ENCODE results near the gene IPCEF1. TPM values are rescaled to one million over a fixed set of nuclear protein-coding genes. Genes with fewer than 3 reads are reported as not detected.

The IPCEF1 gene
- total RNA-seq, 1 experiment from 2014 or later, result 0.52 TPM

- intact Hi-C loops (cut with micrococcal nuclease; ENCODE audit: unreplicated experiment), result no loop called here
- Mint-ChIP-seq H3K27me3 (ENCODE audit: unreplicated experiment) (peaks cover 14% of the 10 kb centered on the region), H3K4me3 (ENCODE audit: low read depth, unreplicated experiment) (no peak overlapping the region), H3K4me1 (ENCODE audit: low read depth, unreplicated experiment) (no peaks in the 10 kb centered on the region), H3K9me3 (ENCODE audit: low read depth, unreplicated experiment) (no peaks in the 10 kb centered on the region), H3K36me3 (ENCODE audit: insufficient read depth, unreplicated experiment) (no peaks in the 10 kb centered on the region), H3K27ac (ENCODE audit: unreplicated experiment) (no peak overlapping the region)
- no peak for TF ChIP-seq CTCF (IDR thresholded peaks at IDR 0.05; ENCODE audit: unreplicated experiment)
- CTCF ChIA-PET, result no interaction called here
- no peak for DNase-seq
- BruUV-seq (replicated peaks), result no TSS peak
These were observed 217.8 kb downstream of the IPCEF1 start for GRCh38 chr6:154138793-154139192.

- BruUV-seq (replicated peaks), result no TSS peak
- no peaks in the 10 kb centered on the region for H3K4me1 Mint-ChIP-seq (ENCODE audit: low read depth, unreplicated experiment)
- no peak for DNase-seq
- no peaks in the 10 kb centered on the region for H3K36me3 Mint-ChIP-seq (ENCODE audit: insufficient read depth, unreplicated experiment)
- no peak overlapping the region for H3K4me3 Mint-ChIP-seq (ENCODE audit: low read depth, unreplicated experiment)
- TF ChIP-seq CTCF (IDR thresholded peaks at IDR 0.05; ENCODE audit: unreplicated experiment), result no peak
- peaks cover 11% of the 10 kb centered on the region for H3K27me3 Mint-ChIP-seq (ENCODE audit: unreplicated experiment)
- CTCF ChIA-PET, result no interaction called here
- intact Hi-C loops (cut with micrococcal nuclease; ENCODE audit: unreplicated experiment), result no loop called here
- no peaks in the 10 kb centered on the region for H3K9me3 Mint-ChIP-seq (ENCODE audit: low read depth, unreplicated experiment)
- H3K27ac Mint-ChIP-seq (ENCODE audit: unreplicated experiment), result no peak overlapping the region
These were observed 222.0 kb downstream of the IPCEF1 start for GRCh38 chr6:154134471-154135147.

GRCh38 chr6:154127657-154128056, 228.9 kb downstream of the IPCEF1 start:
- DNase-seq, result no peak
- Mint-ChIP-seq H3K27me3 (ENCODE audit: unreplicated experiment) (no peaks in the 10 kb centered on the region), H3K9me3 (ENCODE audit: low read depth, unreplicated experiment) (no peaks in the 10 kb centered on the region), H3K4me1 (ENCODE audit: low read depth, unreplicated experiment) (no peaks in the 10 kb centered on the region), H3K27ac (ENCODE audit: unreplicated experiment) (no peak overlapping the region), H3K36me3 (ENCODE audit: insufficient read depth, unreplicated experiment) (no peaks in the 10 kb centered on the region), H3K4me3 (ENCODE audit: low read depth, unreplicated experiment) (no peak overlapping the region)
- TF ChIP-seq CTCF (IDR thresholded peaks at IDR 0.05; ENCODE audit: unreplicated experiment), result no peak
- CTCF ChIA-PET, result no interaction called here
- intact Hi-C loops (cut with micrococcal nuclease; ENCODE audit: unreplicated experiment), result no loop called here
- no TSS peak for BruUV-seq (replicated peaks)

- no peak for TF ChIP-seq CTCF (IDR thresholded peaks at IDR 0.05; ENCODE audit: unreplicated experiment)
- no peaks in the 10 kb centered on the region for H3K36me3 Mint-ChIP-seq (ENCODE audit: insufficient read depth, unreplicated experiment)
- BruUV-seq (replicated peaks), result no TSS peak
- no peaks in the 10 kb centered on the region for H3K27me3 Mint-ChIP-seq (ENCODE audit: unreplicated experiment)
- CTCF ChIA-PET, result no interaction called here
- H3K4me1 Mint-ChIP-seq (ENCODE audit: low read depth, unreplicated experiment), result no peaks in the 10 kb centered on the region
- intact Hi-C loops (cut with micrococcal nuclease; ENCODE audit: unreplicated experiment), result no loop called here
- DNase-seq, result no peak
- H3K4me3 Mint-ChIP-seq (ENCODE audit: low read depth, unreplicated experiment), result no peak overlapping the region
- H3K27ac Mint-ChIP-seq (ENCODE audit: unreplicated experiment), result no peak overlapping the region
- H3K9me3 Mint-ChIP-seq (ENCODE audit: low read depth, unreplicated experiment), result no peaks in the 10 kb centered on the region
These were observed 231.2 kb downstream of the IPCEF1 start for GRCh38 chr6:154125421-154125820.
